GM12878 (cell line): ENCODE measurements around the gene SSTR4.

Experiments
- CTCF ChIP-seq, 3 experiments: IDR thresholded peaks in 2 of 3; conservative IDR thresholded peaks in 1 of 3; 2 replicates each; pipeline ENCODE4 v1.5.1; 2011; ENCODE audit warnings: low read depth in 3 of 3, low read length in 3 of 3, mild to moderate bottlenecking in 3 of 3, control low read depth in 2 of 3, moderate library complexity in 2 of 3, inconsistent platforms in 1 of 3, mixed read lengths in 1 of 3; ENCODE audit not compliant: control insufficient read depth in 2 of 3, insufficient read depth in 1 of 3; ENCODE audit errors: extremely low read depth in 1 of 3
- GATAD2B ChIP-seq: fragments of 450-650 bp; conservative IDR thresholded peaks from 2 replicates; pipeline ENCODE4 v1.6.1; 2017; ENCODE audit warnings: low read depth, mild to moderate bottlenecking, moderate library complexity
- POLR2AphosphoS5 ChIP-seq: IDR thresholded peaks from 2 replicates; pipeline ENCODE4 v1.6.1; 2011; ENCODE audit warnings: mild to moderate bottlenecking, low read length, inconsistent platforms

GRCh38 chr20:23063168-23063567, 28.1 kb downstream of the SSTR4 start:
- TF ChIP-seq POLR2AphosphoS5 (no peak), CTCF (IDR thresholded peaks at IDR 0.05 in 2 of 3, conservative IDR thresholded peaks at IDR 0.05 in 1 of 3; ENCODE audit: control insufficient read depth in 2 of 3, extremely low read depth in 1 of 3, insufficient read depth in 1 of 3, low read depth in 3 of 3, low read length in 3 of 3) (no peak), GATAD2B (no peak)
